K562 (cell line): Measurements from ENCODE around the gene THBS1. TPM values are rescaled to one million over a fixed set of nuclear protein-coding genes. Genes with fewer than 3 reads are reported as not detected.

Experiments used
- ATAC-seq: fragments of 200-7000 bp; cut with Tn5 transposase; 3 replicates; pipeline ENCODE4 v1.9.1; 2020; ENCODE audit warnings: moderate library complexity
- BruUV-seq: library from RNA; stranded (reverse); fragments of 400-500 nt; replicated peaks from 2 replicates; lab custom pipeline; 2021; lab: Mats Ljungman, UMichigan
- CTCF ChIA-PET: fragments of 300-600 bp; formaldehyde crosslinking; extraction: SDS; loops from one replicate; lab custom pipeline; 2021; ENCODE audit warnings: low intra/inter-chr PET ratio; lab: Yijun Ruan, JAX
- POLR2A ChIA-PET: fragments of 300-600, 350-650 bp; sonication (Branson Sonifier 250); formaldehyde crosslinking; extraction: SDS; loops from one replicate; lab custom pipeline; 2021; ENCODE audit warnings: antibody characterized with exemption, inconsistent platforms; lab: Yijun Ruan, JAX
- DNase-seq, 4 experiments: peaks; one replicate each; pipeline versions ENCODE4 v3.0.0 to v3.0.0-alpha.2; 2011 to 2018; ENCODE audit warnings: low spot score in 3 of 4, mixed read lengths in 3 of 4; ENCODE audit errors: extremely low read depth in 1 of 4
- FAIRE-seq: peaks from 2 replicates; lab custom pipeline; 2011; peaks lifted over from hg19 to GRCh38; lab: Jason Lieb, UNC
- H2AFZ ChIP-seq: 2 replicates; pipeline ENCODE4 v1.6.0; 2011; ENCODE audit warnings: low read depth, low read length, control low read depth, inconsistent platforms
- H3K27ac ChIP-seq: fragments of 200-600 bp; 3 replicates; pipeline ENCODE4 v1.8.0; 2011; ENCODE audit warnings: low read depth, mild to moderate bottlenecking, control low read depth, inconsistent platforms, low read length, moderate library complexity, mixed read lengths; ENCODE audit errors: extremely low read depth
- H3K27me3 ChIP-seq, 2 experiments: fragments of 300-600 bp in 1 of 2; 2 replicates in 1 of 2; 3 replicates in 1 of 2; pipeline versions ENCODE4 v1.6.0 to v1.8.0; 2011; ENCODE audit warnings: inconsistent platforms in 2 of 2, low read length in 2 of 2, mild to moderate bottlenecking in 1 of 2, mixed read lengths in 1 of 2, moderate library complexity in 1 of 2; ENCODE audit not compliant: control insufficient read depth in 2 of 2, insufficient read depth in 2 of 2
- H3K36me3 ChIP-seq: fragments of 300-600 bp; 3 replicates; pipeline ENCODE4 v1.8.0; 2011; ENCODE audit warnings: mild to moderate bottlenecking, low read length, inconsistent platforms; ENCODE audit not compliant: control insufficient read depth, insufficient read depth
- H3K4me1 ChIP-seq, 2 experiments: fragments of 200-600 bp in 1 of 2; replicated peaks in 1 of 2; 2 replicates in 1 of 2; 3 replicates in 1 of 2; pipeline versions ENCODE4 v1.5.1 to v1.8.0; 2011; ENCODE audit warnings: inconsistent platforms in 2 of 2, low read length in 2 of 2, mild to moderate bottlenecking in 1 of 2, mixed read lengths in 1 of 2, moderate library complexity in 1 of 2; ENCODE audit not compliant: control insufficient read depth in 2 of 2, insufficient read depth in 2 of 2
- H3K4me2 ChIP-seq: 2 replicates; pipeline ENCODE4 v1.6.1; 2011; ENCODE audit warnings: low read length, control low read depth, inconsistent platforms, mixed read lengths; ENCODE audit not compliant: insufficient read depth
- H3K4me3 ChIP-seq: fragments of 200-600 bp; sonication (generic), shearing (Covaris generic); 2 replicates; pipeline ENCODE4 v1.5.1; 2016; ENCODE audit warnings: control low read depth, inconsistent platforms
- H3K79me2 ChIP-seq: fragments of 200-600 bp; 3 replicates; pipeline ENCODE4 v1.8.0; 2011; ENCODE audit warnings: low read length, inconsistent platforms; ENCODE audit not compliant: control insufficient read depth, insufficient read depth
- H3K9ac ChIP-seq, 2 experiments: 2 replicates each; pipeline versions ENCODE4 v1.6.0 to v1.6.1; 2011; ENCODE audit warnings: low read depth in 2 of 2, low read length in 2 of 2, control low read depth in 1 of 2, inconsistent platforms in 1 of 2, mild to moderate bottlenecking in 1 of 2, mixed read lengths in 1 of 2; ENCODE audit not compliant: insufficient read depth in 1 of 2
- H3K9me1 ChIP-seq: one replicate; pipeline ENCODE4 v1.6.0; 2011; ENCODE audit warnings: inconsistent platforms, mild to moderate bottlenecking, low read length, moderate library complexity; ENCODE audit not compliant: control insufficient read depth, insufficient read depth
- H3K9me3 ChIP-seq: replicated peaks from 2 replicates; pipeline ENCODE4 v1.5.1; 2011; ENCODE audit warnings: low read depth, low read length, inconsistent platforms; ENCODE audit not compliant: control insufficient read depth, insufficient read depth
- H4K20me1 ChIP-seq: replicated peaks from 2 replicates; pipeline ENCODE4 v1.6.1; 2011; ENCODE audit warnings: low read length, inconsistent platforms, mixed read lengths; ENCODE audit not compliant: control insufficient read depth, insufficient read depth
- CGGBP1 ChIP-seq: fragments of 250-450 bp; sonication (Bioruptor Pico); IDR thresholded peaks from 2 replicates; pipeline ENCODE4 v1.9.0; 2021; ENCODE audit warnings: mild to moderate bottlenecking
- FOSL1 ChIP-seq: fragments of 200-800 bp; sonication (Bioruptor generic); conservative IDR thresholded peaks from 2 replicates; pipeline ENCODE4 v1.6.1; 2016; ENCODE audit warnings: missing genetic modification characterization, missing compliant biosample characterization
- HDAC2 ChIP-seq: fragments of 450-650 bp; IDR thresholded peaks from 2 replicates; pipeline ENCODE4 v1.6.1; 2016; ENCODE audit warnings: mild to moderate bottlenecking
- KDM4B ChIP-seq, 2 experiments: fragments of 450-650 bp in 1 of 2; sonication (generic) in 1 of 2; IDR thresholded peaks; 2 replicates each; pipeline ENCODE4 v1.6.1; 2016 to 2017; ENCODE audit warnings: borderline replicate concordance in 2 of 2, antibody characterized with exemption in 1 of 2, low read depth in 1 of 2, mild to moderate bottlenecking in 1 of 2
- NR2C2 ChIP-seq, 2 experiments: fragments of 200-800 bp in 1 of 2; sonication (Bioruptor generic) in 1 of 2; sonication (generic) in 1 of 2; formaldehyde crosslinking in 1 of 2; IDR thresholded peaks; 2 replicates each; pipeline versions ENCODE4 v1.6.1 to v1.8.0; 2016 to 2022; ENCODE audit warnings: mild to moderate bottlenecking in 1 of 2, missing compliant biosample characterization in 1 of 2, missing genetic modification characterization in 1 of 2, missing genetic modification reagents in 1 of 2
- SIRT6 ChIP-seq: IDR thresholded peaks from one replicate; pipeline ENCODE4 v1.6.1; 2012; ENCODE audit warnings: low read depth, mild to moderate bottlenecking, control low read depth, inconsistent platforms, low read length, moderate library complexity
- WGBS: fragments of 100-300 bp; shearing (Covaris generic); methylation state at CpG from one replicate; pipeline ENCODE4 v1.1.6; 2016; ENCODE audit warnings: low coverage, mixed read lengths; ENCODE audit not compliant: insufficient coverage; ENCODE audit errors: missing lambda C conversion rate; 5-methylcytosine and 5-hydroxymethylcytosine counted together
- in situ Hi-C: fragments of 300-500 bp; cut with MboI; formaldehyde crosslinking; loops from 4 replicates; pipeline ENCODE4 v1.15.0; 2018; ENCODE audit warnings: inconsistent platforms, mixed read lengths
- intact Hi-C: fragments of 100-400 bp; cut with micrococcal nuclease; formaldehyde crosslinking; loops from 2 replicates; pipeline ENCODE4 v1.14.2; 2022
- polyA plus RNA-seq, 8 experiments: library from polyadenylated mRNA; depleted of rRNA in 4 of 8; stranded (reverse) in 5 of 8; unstranded in 3 of 8; fragments of >200 nt; fragmentation: Nextera tagmentation in 2 of 8; fragmentation: Illumina TruSeq in 1 of 8; extraction: Ambion mirVana in 2 of 8; extraction: Trizol in 1 of 8; gene quantifications; 2 replicates each; pipeline versions ENCODE4 v1.2.1 to v1.2.3, GENCODE V29; 2011 to 2014; ENCODE audit warnings: inconsistent platforms in 1 of 8, missing spikeins in 1 of 8
- total RNA-seq, 7 experiments: library from RNA; depleted of rRNA in 6 of 7; stranded (reverse); fragments of >200 nt in 6 of 7; fragmentation: Illumina TruSeq in 2 of 7; extraction: Trizol in 2 of 7; gene quantifications; 2 replicates each; pipeline versions ENCODE4 v1.2.1 to v1.2.3, GENCODE V29; 2011 to 2021; ENCODE audit warnings: low replicate concordance in 1 of 7

Gene THBS1
- total and polyA plus RNA-seq, 9 of the 15 experiments (the other 6 are each of a cell fraction or from before 2014, with no cell fraction given) = 0.04 to 1.3 (median 0.40) TPM

- Histone ChIP-seq H3K27ac (no peak overlapping the region), H3K4me3 (no peak overlapping the region), H3K9me3 (no peaks in the 10 kb centered on the region), H3K27me3 (peaks cover 0 to 8% of the 10 kb centered on the region in 2 experiments; a peak in 4 of 5 replicates), H3K36me3 (no peaks in the 10 kb centered on the region), H3K9me1 (no peaks in the 10 kb centered on the region), H2AFZ (no peak overlapping the region), H4K20me1 (no peaks in the 10 kb centered on the region), H3K79me2 (no peaks in the 10 kb centered on the region), H3K9ac (no peak overlapping the region), H3K4me2 (no peak overlapping the region), H3K4me1 (no peaks in the 10 kb centered on the region)
- POLR2A ChIA-PET = interaction anchor here (0.8 to 0.9 kb wide), 2 partner anchors 11 to 23 kb away, joined by 3 to 4 read pairs; no protein-coding TSS in a partner anchor
- no peak for FAIRE-seq
- no peak for DNase-seq
- 0% methylated on average over 4 of the region's 4 CpGs for WGBS
- ATAC-seq = no peak
- no TSS peak for BruUV-seq
- in situ Hi-C loops (no loop called here), intact Hi-C loops (no loop called here)
- TF ChIP-seq SIRT6 (no peak), CGGBP1 (no peak), KDM4B (IDR thresholded peaks at IDR 0.05; ENCODE audit: borderline replicate concordance in 2 of 2, low read depth in 1 of 2) (no peak)
- CTCF ChIA-PET = no interaction called here
Observed at GRCh38 chr15:39623529-39623931, 42.7 kb downstream of the THBS1 start.

DNA sequence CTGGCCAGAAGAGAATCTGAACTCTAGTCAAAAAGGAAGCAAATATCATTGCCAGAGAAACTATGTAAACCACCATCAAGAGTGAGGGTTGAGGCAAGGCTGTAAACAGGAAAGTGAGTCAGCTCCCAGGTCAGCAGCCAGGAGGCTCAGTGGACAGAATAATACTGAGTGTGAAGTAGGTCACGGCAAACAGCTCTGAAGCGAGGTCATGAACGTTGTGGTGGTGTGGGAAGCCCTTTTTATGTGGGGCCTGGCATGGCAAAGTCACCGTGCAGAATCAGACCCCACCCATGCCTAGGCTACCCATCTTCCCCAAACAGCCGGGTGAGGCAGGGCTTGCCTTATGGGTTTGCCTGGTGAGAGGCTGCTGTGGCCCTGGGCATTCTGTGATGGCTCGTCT is 43.9 kb downstream of the THBS1 start:
- FAIRE-seq = no peak
- no peaks in the 10 kb centered on the region for H3K4me1 ChIP-seq
- BruUV-seq = no TSS peak
- no peak overlapping the region for H3K4me3 ChIP-seq
- ChIA-PET CTCF (interaction anchor here (0.6 kb wide), 1 partner anchor 8 kb away, joined by 3 read pairs; no protein-coding TSS in a partner anchor), POLR2A (interaction anchor here (0.6 kb wide), 1 partner anchor 1005 kb away, joined by 3 read pairs; no protein-coding TSS in a partner anchor)
- H3K4me2 ChIP-seq = no peak overlapping the region
- H3K9me1 ChIP-seq = no peaks in the 10 kb centered on the region
- no peaks in the 10 kb centered on the region for H3K79me2 ChIP-seq
- intact Hi-C loops = no loop called here
- peak overlapping the region; percentile 22; the same call in 1 of the 2 replicates for H2AFZ ChIP-seq
- no peak overlapping the region for H3K27ac ChIP-seq
- H3K9me3 ChIP-seq = no peaks in the 10 kb centered on the region
- no peak for DNase-seq
- H4K20me1 ChIP-seq = no peaks in the 10 kb centered on the region
- peaks cover 0 to 8% of the 10 kb centered on the region in 2 experiments; a peak in 4 of 5 replicates for H3K27me3 ChIP-seq
- in situ Hi-C loops = no loop called here
- H3K9ac ChIP-seq = no peak overlapping the region
- no peak for ATAC-seq
- no peaks in the 10 kb centered on the region for H3K36me3 ChIP-seq
- 7% methylated on average over 6 of the region's 6 CpGs for WGBS
- TF ChIP-seq FOSL1 (tag) (peak; percentile 33; the same call in 1 of the 2 replicates), HDAC2 (no peak), NR2C2 (CRISPR knock-in tag; IDR thresholded peaks at IDR 0.05) (no peak), NR2C2 (tag; IDR thresholded peaks at IDR 0.05) (peak; percentile 60; the same call in 1 of the 2 replicates)
